PC-3 (cell line): ENCODE data around the gene ADGRF3. TPM values are rescaled to one million over a fixed set of nuclear protein-coding genes. Genes with fewer than 3 reads are reported as not detected.
A peak's percentile ranks its signal among the peaks of the same experiment; 100 is the strongest.

Experiments
- ATAC-seq: fragments of 200-7000 bp; cut with Tn5 transposase; 2 replicates; pipeline ENCODE4 v1.9.1; 2020; ENCODE audit warnings: mild to moderate bottlenecking, moderate library complexity
- BruUV-seq: library from RNA; stranded (reverse); fragments of 400-500 nt; replicated peaks from 2 replicates; lab custom pipeline; 2021; lab: Mats Ljungman, UMichigan
- CTCF ChIA-PET: fragments of 300-600 bp; sonication (Branson Sonifier 250); formaldehyde crosslinking; loops from one replicate; lab custom pipeline; 2022; ENCODE audit warnings: antibody characterized with exemption; lab: Charles Lee
- POLR2A ChIA-PET: fragments of 300-600 bp; sonication (Branson Sonifier 250); formaldehyde crosslinking; loops from one replicate; lab custom pipeline; 2022; ENCODE audit warnings: antibody characterized with exemption; ENCODE audit not compliant: unreplicated experiment; lab: Charles Lee
- DNase-seq: peaks from one replicate; pipeline ENCODE4 v3.0.0-alpha.2; 2015
- H2AFZ ChIP-seq: fragments of 300-600 bp; sonication (generic); 2 replicates; pipeline ENCODE4 v1.6.0; 2016; ENCODE audit warnings: antibody characterized with exemption, low read length
- H3F3A ChIP-seq: fragments of 300-600 bp; sonication (generic); one replicate; pipeline ENCODE4 v1.6.0; 2017; ENCODE audit warnings: antibody characterized with exemption, low read length, control low read depth, mild to moderate bottlenecking; ENCODE audit not compliant: unreplicated experiment
- H3K27ac ChIP-seq: fragments of 300-600 bp; sonication (generic); 2 replicates; pipeline ENCODE4 v1.5.1; 2016; ENCODE audit warnings: mild to moderate bottlenecking, low read length
- H3K27me3 ChIP-seq: fragments of 300-600 bp; sonication (generic); 2 replicates; pipeline ENCODE4 v1.6.1; 2016; ENCODE audit warnings: low read length, mixed read lengths
- H3K36me3 ChIP-seq: fragments of 300-600 bp; sonication (generic); 2 replicates; pipeline ENCODE4 v1.6.1; 2016; ENCODE audit warnings: low read depth, mixed run types, low read length, mixed read lengths
- H3K4me1 ChIP-seq: fragments of 300-600 bp; sonication (generic); 2 replicates; pipeline ENCODE4 v1.5.1; 2016; ENCODE audit warnings: low read length; ENCODE audit not compliant: insufficient read depth
- H3K4me2 ChIP-seq: fragments of 300-600 bp; sonication (generic); 2 replicates; pipeline ENCODE4 v1.6.0; 2016; ENCODE audit warnings: low read length
- H3K4me3 ChIP-seq: fragments of 300-600 bp; sonication (generic); 2 replicates; pipeline ENCODE4 v1.5.1; 2016; ENCODE audit warnings: mild to moderate bottlenecking, low read length, mixed read lengths
- H3K79me2 ChIP-seq: fragments of 300-600 bp; sonication (generic); 2 replicates; pipeline ENCODE4 v1.6.1; 2017; ENCODE audit warnings: low read length, mixed read lengths
- H3K9ac ChIP-seq: fragments of 300-600 bp; sonication (generic); 2 replicates; pipeline ENCODE4 v1.6.0; 2016; ENCODE audit warnings: mild to moderate bottlenecking, low read length
- H3K9me2 ChIP-seq: fragments of 300-600 bp; sonication (generic); replicated peaks from 2 replicates; pipeline ENCODE4 v1.6.1; 2016; ENCODE audit warnings: mixed run types, low read length, mixed read lengths
- H3K9me3 ChIP-seq: fragments of 300-600 bp; sonication (generic); 2 replicates; pipeline ENCODE4 v1.6.1; 2016; ENCODE audit warnings: low read length, mixed read lengths
- H4K20me1 ChIP-seq: fragments of 300-600 bp; sonication (generic); 2 replicates; pipeline ENCODE4 v1.6.1; 2016; ENCODE audit warnings: low read length, mixed read lengths
- EZH2 ChIP-seq: fragments of 300-600 bp; sonication (generic); IDR thresholded peaks from one replicate; pipeline ENCODE4 v1.6.1; 2017; ENCODE audit warnings: antibody characterized with exemption, mild to moderate bottlenecking, low read length; ENCODE audit not compliant: unreplicated experiment
- EZH2phosphoT487 ChIP-seq: fragments of 300-600 bp; sonication (generic); IDR thresholded peaks from 2 replicates; pipeline ENCODE4 v1.6.1; 2018; ENCODE audit warnings: mild to moderate bottlenecking, antibody characterized with exemption, low read length, borderline replicate concordance
- intact Hi-C: fragments of 100-400 bp; cut with micrococcal nuclease; formaldehyde crosslinking; loops from 2 replicates; pipeline ENCODE4 v1.9.0; 2023
- total RNA-seq: library from RNA; depleted of rRNA; stranded (reverse); fragments of >200 nt; gene quantifications from 2 replicates; pipeline ENCODE4 v1.2.3, GENCODE V29; 2014
- TF ChIP-seq, protein P1 (sequence below): fragments of 300-600 bp; sonication (generic); conservative IDR thresholded peaks from 2 replicates; pipeline ENCODE4 v1.5.1; 2017; ENCODE audit warnings: antibody characterized with exemption, low read depth, mild to moderate bottlenecking, low read length

Gene ADGRF3
- total RNA-seq, 1 experiment from 2014 or later = not detected

DNA sequence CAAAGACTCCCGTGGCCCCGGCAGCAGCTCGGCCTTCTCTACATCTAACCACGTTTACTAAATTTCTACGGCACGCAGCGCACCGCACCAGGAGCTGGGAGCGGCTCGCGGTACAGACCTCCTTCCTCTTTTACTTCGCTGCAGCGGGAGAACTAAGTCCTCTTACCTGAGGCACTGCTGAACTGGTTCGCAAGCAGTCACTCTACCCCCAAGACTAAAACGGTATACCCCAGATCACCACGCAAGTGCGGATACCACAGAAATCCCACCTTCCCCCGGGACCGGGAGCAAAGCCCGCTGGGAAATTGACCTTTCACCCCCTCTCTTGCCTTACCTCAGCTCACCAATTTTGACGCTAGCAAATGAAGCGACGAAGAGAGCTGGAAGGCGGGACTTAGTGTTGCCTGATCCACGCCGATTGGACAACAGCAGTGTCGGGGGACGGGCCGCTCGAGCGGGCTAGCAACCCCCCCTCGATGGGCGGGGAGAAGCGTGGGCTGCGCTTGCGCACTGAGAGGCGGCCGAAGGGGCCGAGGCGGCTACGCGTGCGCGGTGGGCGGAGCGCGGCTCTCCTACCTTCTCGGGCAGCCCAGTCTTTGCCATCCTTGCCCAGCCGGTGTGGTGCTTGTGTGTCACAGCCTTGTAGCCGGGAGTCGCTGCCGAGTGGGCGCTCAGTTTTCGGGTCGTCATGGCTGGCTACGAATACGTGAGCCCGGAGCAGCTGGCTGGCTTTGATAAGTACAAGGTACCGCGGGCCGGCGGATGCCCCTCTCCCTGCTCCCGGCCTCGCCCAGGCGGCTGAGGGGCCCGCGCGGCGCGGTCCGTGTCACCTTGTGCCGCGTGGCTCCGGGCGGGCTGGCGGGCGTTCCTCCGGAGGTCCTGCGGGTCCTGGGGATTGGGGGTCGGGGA lies 790 bp downstream of the ADGRF3 start, which contains the start of gene SELENOI:
SELENOI (plus strand) TSS at position 599 of the 909 bp plus-strand sequence; CDS start at position 689, 90 bp downstream.
- H3K4me2 ChIP-seq = peak within 1 kb of the TSS; percentile 98
- H3K27ac ChIP-seq = peak within 1 kb of the TSS; percentile 82
- H3K4me1 ChIP-seq = peaks cover 44% of the 10 kb centered on the region
- no TSS peak for BruUV-seq
- ATAC-seq (peak; percentile 93), DNase-seq (peak; percentile 99)
- no peaks in the 10 kb centered on the region for H3K9me2 ChIP-seq
- H3K9me3 ChIP-seq = no peaks in the 10 kb centered on the region
- peaks cover 67% of the 10 kb centered on the region for H3K79me2 ChIP-seq
- CTCF ChIA-PET = interaction anchor here (0.6 to 1.6 kb wide), 2 partner anchors 15 to 52 kb away, joined by 6 read pairs; no protein-coding TSS in a partner anchor
- H3K9ac ChIP-seq = peak within 1 kb of the TSS; percentile 97
- H4K20me1 ChIP-seq = peaks cover 13% of the 10 kb centered on the region
- POLR2A ChIA-PET = interaction anchor here (0.6 to 1.0 kb wide), 3 partner anchors 10 to 294 kb away, joined by 3 to 12 read pairs (median 3); no protein-coding TSS in a partner anchor
- no peaks in the 10 kb centered on the region for H3F3A ChIP-seq
- intact Hi-C loops = loop anchor here (2.0 kb wide), 1 partner anchor 123 kb away; no protein-coding TSS in a partner anchor
- H3K36me3 ChIP-seq = no peaks in the 10 kb centered on the region
- H3K27me3 ChIP-seq = no peaks in the 10 kb centered on the region
- peak within 1 kb of the TSS; percentile 91 for H3K4me3 ChIP-seq
- peak within 1 kb of the TSS; percentile 86 for H2AFZ ChIP-seq
- TF ChIP-seq EZH2phosphoT487 (no peak), EZH2 (no peak)
- TF ChIP-seq, protein P1, sequence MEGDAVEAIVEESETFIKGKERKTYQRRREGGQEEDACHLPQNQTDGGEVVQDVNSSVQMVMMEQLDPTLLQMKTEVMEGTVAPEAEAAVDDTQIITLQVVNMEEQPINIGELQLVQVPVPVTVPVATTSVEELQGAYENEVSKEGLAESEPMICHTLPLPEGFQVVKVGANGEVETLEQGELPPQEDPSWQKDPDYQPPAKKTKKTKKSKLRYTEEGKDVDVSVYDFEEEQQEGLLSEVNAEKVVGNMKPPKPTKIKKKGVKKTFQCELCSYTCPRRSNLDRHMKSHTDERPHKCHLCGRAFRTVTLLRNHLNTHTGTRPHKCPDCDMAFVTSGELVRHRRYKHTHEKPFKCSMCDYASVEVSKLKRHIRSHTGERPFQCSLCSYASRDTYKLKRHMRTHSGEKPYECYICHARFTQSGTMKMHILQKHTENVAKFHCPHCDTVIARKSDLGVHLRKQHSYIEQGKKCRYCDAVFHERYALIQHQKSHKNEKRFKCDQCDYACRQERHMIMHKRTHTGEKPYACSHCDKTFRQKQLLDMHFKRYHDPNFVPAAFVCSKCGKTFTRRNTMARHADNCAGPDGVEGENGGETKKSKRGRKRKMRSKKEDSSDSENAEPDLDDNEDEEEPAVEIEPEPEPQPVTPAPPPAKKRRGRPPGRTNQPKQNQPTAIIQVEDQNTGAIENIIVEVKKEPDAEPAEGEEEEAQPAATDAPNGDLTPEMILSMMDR = no peak

DNA sequence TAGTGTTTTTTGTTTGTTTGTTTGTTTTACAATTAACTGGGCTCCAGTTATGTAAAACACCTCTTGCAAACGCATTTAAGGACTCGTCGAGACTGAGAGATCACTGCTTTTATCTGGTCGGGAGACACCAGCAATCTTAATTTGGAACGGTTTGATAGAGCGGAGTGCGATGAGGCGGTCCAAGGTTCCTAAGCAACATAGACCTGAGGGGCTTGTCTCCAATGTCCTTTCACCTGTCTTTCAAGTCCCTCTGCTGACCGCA lies 1.4 kb downstream of the ADGRF3 start:
- peaks cover 61% of the 10 kb centered on the region for H3K79me2 ChIP-seq
- peaks cover 13% of the 10 kb centered on the region for H4K20me1 ChIP-seq
- DNase-seq (no peak), ATAC-seq (no peak)
- ChIA-PET POLR2A (interaction anchor here (0.5 to 1.0 kb wide), 4 partner anchors 10 to 1064 kb away, joined by 3 to 12 read pairs (median 3); partner anchors contain the start of gene PPM1G), CTCF (interaction anchor here (1.6 kb wide), 1 partner anchor 15 kb away, joined by 6 read pairs; no protein-coding TSS in a partner anchor)
- H3K9me2 ChIP-seq = no peaks in the 10 kb centered on the region
- H3F3A ChIP-seq = no peaks in the 10 kb centered on the region
- H3K9ac ChIP-seq = peak overlapping the region; percentile 97
- no peaks in the 10 kb centered on the region for H3K27me3 ChIP-seq
- peak overlapping the region; percentile 86 for H2AFZ ChIP-seq
- no peaks in the 10 kb centered on the region for H3K9me3 ChIP-seq
- TF ChIP-seq EZH2 (no peak), EZH2phosphoT487 (no peak)
- TF ChIP-seq, protein P1 = no peak
- intact Hi-C loops = no loop called here
- TSS peak; percentile 97 for BruUV-seq
- peak overlapping the region; percentile 91 for H3K4me3 ChIP-seq
- H3K4me2 ChIP-seq = peak overlapping the region; percentile 88
- peak overlapping the region; percentile 82 for H3K27ac ChIP-seq
- peaks cover 48% of the 10 kb centered on the region for H3K4me1 ChIP-seq
- H3K36me3 ChIP-seq = no peaks in the 10 kb centered on the region
